ENCODE measurements around the gene LLPH. TPM values are rescaled to one million over a fixed set of nuclear protein-coding genes. Genes with fewer than 3 reads are reported as not detected.
A peak's percentile ranks its signal among the peaks of the same experiment; 100 is the strongest.

Gene LLPH
- total RNA-seq, 1 experiment from 2014 or later = 44.3 TPM

DNA sequence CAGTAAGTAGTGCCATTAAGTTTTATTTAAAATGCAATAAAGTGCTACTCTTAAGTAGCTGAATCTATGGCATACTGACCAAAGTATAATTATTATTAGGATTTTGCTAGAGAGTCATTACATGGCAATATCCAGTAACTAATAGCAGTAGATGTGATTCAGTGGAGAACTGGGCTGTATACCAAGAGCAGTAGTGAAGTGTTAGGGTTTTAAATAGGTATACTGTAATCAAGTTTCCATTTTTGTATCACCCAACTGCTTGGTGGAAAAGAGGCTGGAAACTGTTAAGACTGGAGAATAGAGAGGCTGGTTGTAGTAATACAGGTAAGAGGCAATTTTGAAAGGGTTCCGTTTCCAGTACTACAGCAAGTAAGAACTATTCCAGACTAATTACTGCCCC, 13.3 kb upstream of the LLPH start:
- Mint-ChIP-seq H3K9me3 (ENCODE audit: unreplicated experiment) (peaks cover 14% of the 10 kb centered on the region), H3K36me3 (ENCODE audit: insufficient read depth, unreplicated experiment) (peaks cover 65% of the 10 kb centered on the region), H3K27me3 (ENCODE audit: insufficient read depth, unreplicated experiment) (no peaks in the 10 kb centered on the region), H3K27ac (ENCODE audit: low read depth, unreplicated experiment) (peak overlapping the region; percentile 82), H3K4me3 (ENCODE audit: unreplicated experiment) (no peak overlapping the region), H3K4me1 (ENCODE audit: insufficient read depth, unreplicated experiment) (peaks cover 8% of the 10 kb centered on the region)
- DNase-seq (ENCODE audit: unreplicated experiment) = no peak
- ChIA-PET POLR2A (interaction anchor here (1.2 kb wide), 1 partner anchor 13 kb away, joined by 4 read pairs; the partner anchor contains the start of gene LLPH), CTCF (interaction anchor here (0.6 to 2.4 kb wide), 4 partner anchors 12 to 550 kb away, joined by 3 to 13 read pairs (median 4); partner anchors contain the start of gene LLPH)
- TF ChIP-seq, protein P1, sequence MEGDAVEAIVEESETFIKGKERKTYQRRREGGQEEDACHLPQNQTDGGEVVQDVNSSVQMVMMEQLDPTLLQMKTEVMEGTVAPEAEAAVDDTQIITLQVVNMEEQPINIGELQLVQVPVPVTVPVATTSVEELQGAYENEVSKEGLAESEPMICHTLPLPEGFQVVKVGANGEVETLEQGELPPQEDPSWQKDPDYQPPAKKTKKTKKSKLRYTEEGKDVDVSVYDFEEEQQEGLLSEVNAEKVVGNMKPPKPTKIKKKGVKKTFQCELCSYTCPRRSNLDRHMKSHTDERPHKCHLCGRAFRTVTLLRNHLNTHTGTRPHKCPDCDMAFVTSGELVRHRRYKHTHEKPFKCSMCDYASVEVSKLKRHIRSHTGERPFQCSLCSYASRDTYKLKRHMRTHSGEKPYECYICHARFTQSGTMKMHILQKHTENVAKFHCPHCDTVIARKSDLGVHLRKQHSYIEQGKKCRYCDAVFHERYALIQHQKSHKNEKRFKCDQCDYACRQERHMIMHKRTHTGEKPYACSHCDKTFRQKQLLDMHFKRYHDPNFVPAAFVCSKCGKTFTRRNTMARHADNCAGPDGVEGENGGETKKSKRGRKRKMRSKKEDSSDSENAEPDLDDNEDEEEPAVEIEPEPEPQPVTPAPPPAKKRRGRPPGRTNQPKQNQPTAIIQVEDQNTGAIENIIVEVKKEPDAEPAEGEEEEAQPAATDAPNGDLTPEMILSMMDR (IDR thresholded peaks at IDR 0.05; ENCODE audit: unreplicated experiment) = no peak
- intact Hi-C loops (cut with micrococcal nuclease) = loop anchor here (2.0 kb wide), 1 partner anchor 265 kb away; no protein-coding TSS in a partner anchor
- BruUV-seq (replicated peaks) = no TSS peak

DNA sequence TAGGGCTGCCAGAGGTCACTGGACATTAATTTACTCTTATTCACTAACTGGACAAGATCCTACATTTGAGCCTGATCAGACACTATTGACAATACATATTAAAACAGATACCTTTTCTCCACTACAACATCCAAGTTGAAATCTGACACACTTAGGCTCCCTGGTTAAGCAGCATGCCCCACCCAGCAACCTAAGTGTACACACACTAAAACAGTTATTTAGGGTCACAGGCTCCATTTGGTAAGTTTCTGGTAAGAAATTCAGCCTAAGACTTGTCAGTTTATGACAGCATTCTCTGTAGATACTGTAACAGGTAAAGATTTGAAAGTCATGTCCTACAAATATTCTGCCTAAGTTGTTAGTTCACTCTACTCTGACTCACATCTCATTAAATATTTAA, 12.3 kb upstream of the LLPH start:
- Mint-ChIP-seq H3K9me3 (ENCODE audit: unreplicated experiment) (peaks cover 14% of the 10 kb centered on the region), H3K27me3 (ENCODE audit: insufficient read depth, unreplicated experiment) (no peaks in the 10 kb centered on the region), H3K36me3 (ENCODE audit: insufficient read depth, unreplicated experiment) (peaks cover 63% of the 10 kb centered on the region), H3K27ac (ENCODE audit: low read depth, unreplicated experiment) (no peak overlapping the region), H3K4me3 (ENCODE audit: unreplicated experiment) (no peak overlapping the region), H3K4me1 (ENCODE audit: insufficient read depth, unreplicated experiment) (peaks cover 8% of the 10 kb centered on the region)
- no peak for DNase-seq (ENCODE audit: unreplicated experiment)
- TF ChIP-seq, protein P1 (IDR thresholded peaks at IDR 0.05; ENCODE audit: unreplicated experiment) = no peak
- ChIA-PET CTCF (interaction anchor here (0.6 kb wide), 1 partner anchor 962 kb away, joined by 3 read pairs; no protein-coding TSS in a partner anchor), POLR2A (no interaction called here)
- no TSS peak for BruUV-seq (replicated peaks)
- intact Hi-C loops (cut with micrococcal nuclease) = no loop called here

DNA sequence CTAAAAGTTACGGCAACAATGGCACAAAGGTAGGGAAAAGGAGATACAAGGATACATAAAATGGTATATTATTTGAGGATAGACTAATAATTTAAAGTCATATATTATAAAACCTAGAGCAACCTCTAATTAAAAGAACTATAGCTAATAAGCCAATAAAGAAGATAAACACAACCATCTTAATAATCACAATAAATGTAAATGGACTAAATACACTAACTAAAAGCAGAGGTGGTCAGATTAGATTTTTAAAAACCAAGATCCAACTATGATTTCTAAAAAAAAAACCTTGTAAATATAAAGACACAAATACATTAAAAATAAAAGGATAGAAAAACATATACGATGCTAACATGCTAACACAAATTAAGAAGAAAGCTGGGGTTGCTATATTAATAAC, 10.7 kb upstream of the LLPH start:
- peaks cover 8% of the 10 kb centered on the region for H3K4me1 Mint-ChIP-seq (ENCODE audit: insufficient read depth, unreplicated experiment)
- peaks cover 69% of the 10 kb centered on the region for H3K36me3 Mint-ChIP-seq (ENCODE audit: insufficient read depth, unreplicated experiment)
- H3K4me3 Mint-ChIP-seq (ENCODE audit: unreplicated experiment) = no peak overlapping the region
- H3K9me3 Mint-ChIP-seq (ENCODE audit: unreplicated experiment) = peaks cover 14% of the 10 kb centered on the region
- H3K27me3 Mint-ChIP-seq (ENCODE audit: insufficient read depth, unreplicated experiment) = no peaks in the 10 kb centered on the region
- no peak for DNase-seq (ENCODE audit: unreplicated experiment)
- intact Hi-C loops (cut with micrococcal nuclease) = no loop called here
- CTCF ChIA-PET = interaction anchor here (0.6 to 0.9 kb wide), 5 partner anchors 9 to 1730 kb away, joined by 3 to 4 read pairs (median 3); no protein-coding TSS in a partner anchor
- TF ChIP-seq, protein P1 (IDR thresholded peaks at IDR 0.05; ENCODE audit: unreplicated experiment) = no peak
- POLR2A ChIA-PET = interaction anchor here (0.6 to 2.7 kb wide), 5 partner anchors 10 to 450 kb away, joined by 3 to 13 read pairs (median 4); partner anchors contain the start of genes LLPH and TMBIM4
- H3K27ac Mint-ChIP-seq (ENCODE audit: low read depth, unreplicated experiment) = no peak overlapping the region
- BruUV-seq (replicated peaks) = no TSS peak

DNA sequence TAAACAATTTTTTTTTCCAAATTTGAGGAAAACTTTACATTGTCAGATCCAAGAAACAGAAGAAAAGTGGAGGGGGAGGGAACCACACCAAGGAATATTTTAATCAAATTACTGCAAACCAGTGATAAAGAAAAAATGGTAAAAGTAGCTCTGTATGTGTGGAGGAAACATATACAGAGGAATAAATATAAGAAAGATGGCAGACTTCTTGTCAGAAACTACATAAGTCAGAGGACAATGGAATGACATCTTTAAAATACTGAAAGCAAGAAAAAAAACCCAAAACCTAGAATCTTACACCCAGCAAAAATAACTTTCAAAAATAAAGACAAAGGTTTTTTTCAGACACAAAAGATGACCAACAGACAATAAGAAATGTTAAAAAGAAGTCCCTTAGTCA, 10.2 kb upstream of the LLPH start:
- no peak overlapping the region for H3K4me3 Mint-ChIP-seq (ENCODE audit: unreplicated experiment)
- ChIA-PET CTCF (interaction anchor here (0.6 to 1.8 kb wide), 2 partner anchors 554 to 1729 kb away, joined by 4 read pairs; no protein-coding TSS in a partner anchor), POLR2A (interaction anchor here (0.7 to 2.7 kb wide), 2 partner anchors 9 to 28 kb away, joined by 3 to 13 read pairs; partner anchors contain the start of gene LLPH)
- intact Hi-C loops (cut with micrococcal nuclease) = no loop called here
- H3K4me1 Mint-ChIP-seq (ENCODE audit: insufficient read depth, unreplicated experiment) = peaks cover 8% of the 10 kb centered on the region
- TF ChIP-seq, protein P1 (IDR thresholded peaks at IDR 0.05; ENCODE audit: unreplicated experiment) = no peak
- H3K27me3 Mint-ChIP-seq (ENCODE audit: insufficient read depth, unreplicated experiment) = no peaks in the 10 kb centered on the region
- no peak overlapping the region for H3K27ac Mint-ChIP-seq (ENCODE audit: low read depth, unreplicated experiment)
- DNase-seq (ENCODE audit: unreplicated experiment) = no peak
- BruUV-seq (replicated peaks) = no TSS peak
- H3K9me3 Mint-ChIP-seq (ENCODE audit: unreplicated experiment) = peaks cover 14% of the 10 kb centered on the region
- peaks cover 67% of the 10 kb centered on the region for H3K36me3 Mint-ChIP-seq (ENCODE audit: insufficient read depth, unreplicated experiment)

Measured in MCF 10A (cell line).